Thoracic aorta (tissue), 2 donors: ENCODE data around the gene IRS1. TPM values are rescaled to one million over a fixed set of nuclear protein-coding genes. Genes with fewer than 3 reads are reported as not detected.

ENCODE experiments used
- ATAC-seq: fragments of 150-250 bp; one replicate; pipeline ENCODE4 v1.8.0; 2017; ENCODE audit warnings: low read depth; ENCODE audit not compliant: insufficient number of reproducible peaks, low FRiP score
- DNase-seq: peaks from one replicate; pipeline ENCODE4 v3.0.0-alpha.2; 2020; ENCODE audit warnings: low spot score
- H3K27ac ChIP-seq, 2 donors: fragments of 200-600 bp; sonication (generic); 1 replicate in 1 of 2; 2 replicates in 1 of 2; pipeline ENCODE4 v1.5.1; 2016; ENCODE audit warnings: mild to moderate bottlenecking in 2 of 2, moderate library complexity in 2 of 2
- H3K27me3 ChIP-seq: fragments of 200-600 bp; sonication (generic); replicated peaks from 2 replicates; pipeline ENCODE4 v1.6.0; 2016; ENCODE audit warnings: mild to moderate bottlenecking; ENCODE audit not compliant: insufficient read depth
- H3K36me3 ChIP-seq: fragments of 200-600 bp; sonication (generic); one replicate; pipeline ENCODE4 v1.5.1; 2016
- H3K4me1 ChIP-seq, 2 donors: fragments of 200-600 bp; sonication (generic); 1 replicate in 1 of 2; 2 replicates in 1 of 2; pipeline versions ENCODE4 v1.5.1 to v1.6.0; 2016; ENCODE audit warnings: low read depth in 2 of 2, mild to moderate bottlenecking in 1 of 2; ENCODE audit not compliant: control insufficient read depth in 1 of 2
- H3K4me3 ChIP-seq: fragments of 200-600 bp; sonication (generic); 2 replicates; pipeline ENCODE4 v1.5.1; 2016; ENCODE audit warnings: mild to moderate bottlenecking
- H3K9me3 ChIP-seq: fragments of 200-600 bp; sonication (generic); 2 replicates; pipeline ENCODE4 v1.5.1; 2016
- total RNA-seq, 2 donors: library from RNA; depleted of rRNA; stranded (reverse); fragments of >200 nt; gene quantifications; one replicate each; pipeline versions ENCODE4 v1.1.0 to v1.2.3, GENCODE V29; 2016
- TF ChIP-seq, protein P1 (sequence below): fragments of 200-600 bp; sonication (generic); IDR thresholded peaks from one replicate; pipeline ENCODE4 v1.5.1; 2019; ENCODE audit warnings: antibody characterized with exemption

Gene IRS1
- total RNA-seq, 2 donors from 2014 or later = 18.8 to 23.1 TPM

DNA sequence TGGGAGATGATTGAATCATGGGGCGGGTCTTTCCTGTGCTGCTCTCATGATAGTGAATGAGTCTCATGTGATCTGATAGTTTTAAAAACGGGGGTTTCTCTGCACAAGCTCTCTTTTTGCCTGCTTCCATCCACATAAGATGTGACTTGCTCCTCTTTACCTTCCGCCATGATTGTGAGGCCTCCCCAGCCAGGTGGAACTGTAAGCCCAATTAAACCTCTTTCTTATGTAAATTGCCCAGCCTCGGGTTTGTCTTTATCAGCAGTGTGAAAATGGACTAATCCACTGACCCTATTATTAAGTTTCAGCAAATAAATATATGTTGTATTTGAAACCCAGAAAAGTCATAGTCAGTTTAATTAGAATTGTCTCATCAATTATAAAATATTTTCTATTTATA is 22.0 kb downstream of the IRS1 start:
- ATAC-seq (no peak), DNase-seq (no peak)
- no peaks in the 10 kb centered on the region for H3K27me3 ChIP-seq
- no peak overlapping the region for H3K27ac ChIP-seq
- no peaks in the 10 kb centered on the region for H3K9me3 ChIP-seq
- H3K36me3 ChIP-seq = no peaks in the 10 kb centered on the region
- no peak overlapping the region for H3K4me3 ChIP-seq
- peaks cover 13 to 26% of the 10 kb centered on the region in 2 donors for H3K4me1 ChIP-seq
- TF ChIP-seq, protein P1, sequence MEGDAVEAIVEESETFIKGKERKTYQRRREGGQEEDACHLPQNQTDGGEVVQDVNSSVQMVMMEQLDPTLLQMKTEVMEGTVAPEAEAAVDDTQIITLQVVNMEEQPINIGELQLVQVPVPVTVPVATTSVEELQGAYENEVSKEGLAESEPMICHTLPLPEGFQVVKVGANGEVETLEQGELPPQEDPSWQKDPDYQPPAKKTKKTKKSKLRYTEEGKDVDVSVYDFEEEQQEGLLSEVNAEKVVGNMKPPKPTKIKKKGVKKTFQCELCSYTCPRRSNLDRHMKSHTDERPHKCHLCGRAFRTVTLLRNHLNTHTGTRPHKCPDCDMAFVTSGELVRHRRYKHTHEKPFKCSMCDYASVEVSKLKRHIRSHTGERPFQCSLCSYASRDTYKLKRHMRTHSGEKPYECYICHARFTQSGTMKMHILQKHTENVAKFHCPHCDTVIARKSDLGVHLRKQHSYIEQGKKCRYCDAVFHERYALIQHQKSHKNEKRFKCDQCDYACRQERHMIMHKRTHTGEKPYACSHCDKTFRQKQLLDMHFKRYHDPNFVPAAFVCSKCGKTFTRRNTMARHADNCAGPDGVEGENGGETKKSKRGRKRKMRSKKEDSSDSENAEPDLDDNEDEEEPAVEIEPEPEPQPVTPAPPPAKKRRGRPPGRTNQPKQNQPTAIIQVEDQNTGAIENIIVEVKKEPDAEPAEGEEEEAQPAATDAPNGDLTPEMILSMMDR = no peak

DNA sequence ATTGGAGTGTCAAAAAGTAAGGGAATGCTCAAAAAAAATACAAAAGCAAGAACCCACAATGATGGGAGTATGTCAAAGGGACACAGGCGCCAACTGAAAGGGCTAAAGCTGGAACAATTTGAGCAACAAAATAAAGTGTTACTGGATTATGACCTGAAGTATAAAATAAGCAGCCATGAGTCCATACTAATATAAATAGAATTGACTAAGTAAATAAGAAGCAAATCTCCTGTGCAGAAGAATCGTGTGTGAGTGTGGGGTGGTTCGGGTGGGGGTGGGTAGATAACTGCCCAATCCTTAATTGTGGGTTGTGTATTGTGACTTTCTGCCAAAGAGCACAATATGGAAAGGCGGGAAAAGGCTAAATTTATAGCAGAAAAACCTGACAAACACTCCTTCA is 23.5 kb downstream of the IRS1 start:
- Histone ChIP-seq H3K4me3 (no peak overlapping the region), H3K27me3 (no peaks in the 10 kb centered on the region), H3K4me1 (peaks cover 17 to 23% of the 10 kb centered on the region in 2 donors), H3K9me3 (no peaks in the 10 kb centered on the region), H3K36me3 (no peaks in the 10 kb centered on the region), H3K27ac (no peak overlapping the region)
- DNase-seq = no peak
- no peak for ATAC-seq
- TF ChIP-seq, protein P1 = no peak

DNA sequence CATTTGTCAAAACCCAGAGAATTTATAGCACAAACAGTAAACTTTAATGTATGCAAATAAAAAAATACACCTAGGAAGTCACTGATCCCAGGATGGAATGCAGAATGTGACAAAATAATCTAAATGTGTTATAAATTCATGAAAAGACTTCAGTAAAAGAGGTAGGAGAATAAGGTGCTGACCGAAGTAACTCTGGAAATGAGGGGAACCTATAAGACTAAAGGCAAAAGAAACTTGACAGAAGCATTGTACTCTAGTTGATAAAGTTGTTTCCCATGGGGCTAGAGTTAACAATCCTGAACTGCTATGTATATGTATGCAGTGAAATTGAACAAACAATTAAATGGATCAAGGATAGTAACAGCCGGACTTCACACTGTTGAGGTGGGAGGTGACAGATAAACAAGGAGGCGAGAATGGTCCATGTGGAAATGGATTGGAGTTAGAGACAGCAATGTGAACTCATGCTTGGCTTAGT is 24.5 kb downstream of the IRS1 start:
- peaks cover 17 to 27% of the 10 kb centered on the region in 2 donors for H3K4me1 ChIP-seq
- H3K27me3 ChIP-seq = no peaks in the 10 kb centered on the region
- no peak overlapping the region for H3K4me3 ChIP-seq
- H3K36me3 ChIP-seq = no peaks in the 10 kb centered on the region
- DNase-seq = no peak
- no peaks in the 10 kb centered on the region for H3K9me3 ChIP-seq
- H3K27ac ChIP-seq = no peak overlapping the region
- no peak for ATAC-seq
- TF ChIP-seq, protein P1 = no peak

- ATAC-seq = no peak
- no peaks in the 10 kb centered on the region for H3K9me3 ChIP-seq
- TF ChIP-seq, protein P1 = no peak
- H3K36me3 ChIP-seq = no peaks in the 10 kb centered on the region
- H3K4me3 ChIP-seq = no peak overlapping the region
- no peaks in the 10 kb centered on the region for H3K27me3 ChIP-seq
- DNase-seq = no peak
- H3K27ac ChIP-seq = no peak overlapping the region
- H3K4me1 ChIP-seq = peaks cover 17 to 27% of the 10 kb centered on the region in 2 donors
These were observed 26.3 kb downstream of the IRS1 start for GRCh38 chr2:226773291-226773690.

GRCh38 chr2:226772389-226773179 is 27.0 kb downstream of the IRS1 start:
- TF ChIP-seq, protein P1 = no peak
- ATAC-seq = no peak
- H3K9me3 ChIP-seq = no peaks in the 10 kb centered on the region
- H3K27ac ChIP-seq = no peak overlapping the region
- H3K36me3 ChIP-seq = no peaks in the 10 kb centered on the region
- no peaks in the 10 kb centered on the region for H3K27me3 ChIP-seq
- peaks cover 21 to 32% of the 10 kb centered on the region in 2 donors for H3K4me1 ChIP-seq
- H3K4me3 ChIP-seq = no peak overlapping the region
- DNase-seq = no peak
